Adrenal gland (tissue), 12 donors: Measurements from ENCODE around the gene MYH9. TPM values are rescaled to one million over a fixed set of nuclear protein-coding genes. Genes with fewer than 3 reads are reported as not detected.
A peak's percentile ranks its signal among the peaks of the same experiment; 100 is the strongest.

Source experiments
- DNase-seq, 7 donors: peaks; one replicate each; pipeline ENCODE4 v3.0.0-alpha.2; 2019 to 2020
- H3K27ac ChIP-seq, 5 donors: fragments of 200-600 bp; sonication (generic) in 4 of 5; 1 replicate in 3 of 5; 2 replicates in 2 of 5; pipeline versions ENCODE4 v1.5.1 to v1.8.0; 2016 to 2020; ENCODE audit warnings: mild to moderate bottlenecking in 1 of 5
- H3K27me3 ChIP-seq: fragments of 200-600 bp; 2 replicates; pipeline ENCODE4 v1.8.0; 2021
- H3K36me3 ChIP-seq, 2 donors: fragments of 200-600 bp; replicated peaks in 1 of 2; 1 replicate in 1 of 2; 2 replicates in 1 of 2; pipeline versions ENCODE4 v1.5.1 to v1.8.0; 2018 to 2022
- H3K4me1 ChIP-seq, 2 donors: fragments of 200-600 bp; replicated peaks in 1 of 2; 1 replicate in 1 of 2; 2 replicates in 1 of 2; pipeline versions ENCODE4 v1.5.1 to v1.8.0; 2018 to 2021
- H3K4me3 ChIP-seq, 4 donors: fragments of 200-600 bp; sonication (generic) in 3 of 4; one replicate each; pipeline ENCODE4 v1.5.1; 2016 to 2018
- H3K9me3 ChIP-seq, 3 donors: fragments of 200-600 bp; sonication (generic) in 1 of 3; replicated peaks in 1 of 3; 1 replicate in 2 of 3; 2 replicates in 1 of 3; pipeline versions ENCODE4 v1.5.1 to v1.8.0; 2016 to 2021
- POLR2A ChIP-seq, 2 donors: fragments of 450-650 bp; IDR thresholded peaks; one replicate each; pipeline ENCODE4 v1.6.1; 2017; ENCODE audit warnings: antibody characterized with exemption in 2 of 2, mild to moderate bottlenecking in 2 of 2, moderate library complexity in 1 of 2
- WGBS, 4 donors: extraction: QIAGEN DNeasy Blood & Tissue Kit in 2 of 4; methylation state at CpG; one replicate each; pipeline versions ENCODE4 v1.1.5 to v1.1.7; 2013 to 2017; 5-methylcytosine and 5-hydroxymethylcytosine counted together
- intact Hi-C, 2 donors: fragments of 100-400 bp; cut with DNase I; formaldehyde crosslinking; loops; one replicate each; pipeline versions ENCODE4 v1.14.1 to v1.15.0; 2022 to 2023
- polyA plus RNA-seq, 3 donors: library from polyadenylated mRNA; stranded (reverse); fragments of 200-250 nt in 2 of 3; fragments of 350-450 nt in 1 of 3; fragmentation: Illumina TruSeq in 1 of 3; extraction: RNeasy Lipid Tissue Mini Kit (QIAGEN cat#74804) in 1 of 3; gene quantifications; one replicate each; pipeline ENCODE4 v1.2.3, GENCODE V29; 2013 to 2014
- total RNA-seq, 9 donors: library from RNA; depleted of rRNA in 4 of 9; stranded (reverse); fragments of >200 nt in 4 of 9; fragments of 120-200 nt in 1 of 9; fragmentation: NEBNext Ultra II Directional in 1 of 9; extraction: Animal tissue kit (Norgen Biotek cat#: 25700) in 1 of 9; gene quantifications; one replicate each; pipeline versions ENCODE4 v1.1.0 to v1.2.4, GENCODE V29; 2013 to 2023
- TF ChIP-seq, protein P1 (sequence below), 6 experiments: fragments of 450-650 bp in 4 of 6; fragments of 200-600 bp in 2 of 6; sonication (generic) in 1 of 6; IDR thresholded peaks; 1 replicate in 5 of 6; 2 replicates in 1 of 6; pipeline versions ENCODE4 v1.5.1 to v1.8.0; 2016 to 2021; ENCODE audit warnings: antibody characterized with exemption in 6 of 6, mild to moderate bottlenecking in 2 of 6, moderate library complexity in 1 of 6
- donor health status: healthy with polysubstance abuse.
- donor health status: Bipolar disorder and iron deficiency.
- donor health status: DM: yes; HTN: yes; CAD: no.
- donor health status: DM: no; HTN: no; CAD: no.
- donor health status: DM: no; HTN: no; CAD: no.
- donor health status: DM: yes; HTN: yes; CAD: no.

MYH9 gene
- total and polyA plus RNA-seq, 12 donors, result 96.2 to 427 (median 319) TPM

DNA sequence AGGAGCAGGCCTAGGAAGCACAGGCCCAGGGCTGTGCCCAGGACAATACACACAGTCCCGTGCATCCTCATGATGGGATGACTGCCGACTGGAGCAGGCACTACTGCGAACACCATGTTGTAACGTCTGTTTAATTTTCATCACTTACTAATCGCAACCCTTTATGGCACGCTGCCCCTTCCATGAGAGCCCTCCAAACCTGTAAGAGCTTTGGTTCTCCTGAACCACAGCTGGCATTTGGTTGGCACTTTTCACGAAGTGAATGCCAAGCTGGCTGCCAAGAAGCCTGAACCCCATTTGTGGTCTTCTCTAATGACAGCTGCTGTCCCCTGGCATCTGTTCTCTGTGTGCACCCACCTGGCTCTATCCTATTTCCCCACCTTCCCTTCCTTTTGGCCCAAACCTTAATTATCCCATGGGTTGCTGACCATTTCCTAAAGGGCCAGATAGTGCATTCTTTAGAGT is 98.3 kb downstream of the MYH9 start:
- Histone ChIP-seq H3K4me1 (peaks cover 12 to 19% of the 10 kb centered on the region in 2 donors), H3K4me3 (no peak overlapping the region), H3K27ac (no peak overlapping the region), H3K27me3 (no peaks in the 10 kb centered on the region), H3K36me3 (peaks cover 0 to 85% of the 10 kb centered on the region in 2 donors), H3K9me3 (no peaks in the 10 kb centered on the region)
- WGBS, 4 donors, result 87 to 95% (median 89%) methylated on average over 6 to 7 of the region's 7 CpGs
- no peak for DNase-seq
- intact Hi-C loops, result loop anchor here in 1 of 2 donors (10.0 kb wide), 1 partner anchor 95 kb away; no protein-coding TSS in a partner anchor
- TF ChIP-seq, protein P1, sequence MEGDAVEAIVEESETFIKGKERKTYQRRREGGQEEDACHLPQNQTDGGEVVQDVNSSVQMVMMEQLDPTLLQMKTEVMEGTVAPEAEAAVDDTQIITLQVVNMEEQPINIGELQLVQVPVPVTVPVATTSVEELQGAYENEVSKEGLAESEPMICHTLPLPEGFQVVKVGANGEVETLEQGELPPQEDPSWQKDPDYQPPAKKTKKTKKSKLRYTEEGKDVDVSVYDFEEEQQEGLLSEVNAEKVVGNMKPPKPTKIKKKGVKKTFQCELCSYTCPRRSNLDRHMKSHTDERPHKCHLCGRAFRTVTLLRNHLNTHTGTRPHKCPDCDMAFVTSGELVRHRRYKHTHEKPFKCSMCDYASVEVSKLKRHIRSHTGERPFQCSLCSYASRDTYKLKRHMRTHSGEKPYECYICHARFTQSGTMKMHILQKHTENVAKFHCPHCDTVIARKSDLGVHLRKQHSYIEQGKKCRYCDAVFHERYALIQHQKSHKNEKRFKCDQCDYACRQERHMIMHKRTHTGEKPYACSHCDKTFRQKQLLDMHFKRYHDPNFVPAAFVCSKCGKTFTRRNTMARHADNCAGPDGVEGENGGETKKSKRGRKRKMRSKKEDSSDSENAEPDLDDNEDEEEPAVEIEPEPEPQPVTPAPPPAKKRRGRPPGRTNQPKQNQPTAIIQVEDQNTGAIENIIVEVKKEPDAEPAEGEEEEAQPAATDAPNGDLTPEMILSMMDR (IDR thresholded peaks at IDR 0.05), result no peak
- no peak for TF ChIP-seq POLR2A (IDR thresholded peaks at IDR 0.05)

DNA sequence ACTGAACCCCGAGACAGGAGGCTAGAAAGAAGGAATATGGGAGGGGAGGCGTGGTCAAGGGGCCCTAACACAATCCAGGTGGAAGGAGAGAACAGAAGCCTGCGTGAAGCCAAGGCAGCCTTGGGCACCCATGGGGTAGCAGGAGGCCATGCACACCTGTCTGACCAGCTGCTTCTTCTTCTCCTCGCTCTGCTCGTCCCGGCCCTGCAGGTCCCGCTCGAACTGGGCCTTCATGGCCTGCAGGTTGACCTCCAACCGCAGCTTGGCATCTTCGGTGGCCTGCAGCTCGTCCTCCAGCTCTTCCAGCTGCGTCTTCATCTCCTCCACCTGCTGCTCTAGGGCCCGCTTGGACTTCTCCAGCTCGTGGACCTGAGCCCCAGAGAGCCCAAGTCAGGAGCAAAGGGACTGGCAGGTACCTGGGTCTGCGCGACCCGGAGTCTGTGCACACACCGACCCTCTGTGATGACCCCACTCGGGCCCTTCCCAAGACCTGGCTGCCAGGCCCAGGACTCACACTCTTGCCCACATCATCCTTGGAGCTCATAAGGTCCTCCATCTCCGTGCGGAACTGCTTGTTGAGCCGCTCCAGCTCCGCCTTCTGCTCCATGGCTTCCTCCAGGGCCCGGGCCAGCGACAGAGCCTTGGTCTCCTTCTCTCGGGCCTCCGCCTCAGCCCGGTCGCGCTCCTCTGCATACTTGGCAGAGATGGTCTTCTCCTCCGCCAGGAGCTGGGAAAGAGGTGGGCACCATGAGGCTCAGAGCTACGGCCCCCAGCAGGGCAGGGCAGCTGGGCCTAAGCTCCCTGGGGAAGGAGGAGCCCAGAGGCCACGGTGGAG is 99.0 kb downstream of the MYH9 start:
- Histone ChIP-seq H3K27ac (no peak overlapping the region), H3K27me3 (no peaks in the 10 kb centered on the region), H3K4me1 (peaks cover 12 to 19% of the 10 kb centered on the region in 2 donors), H3K36me3 (peaks cover 0 to 85% of the 10 kb centered on the region in 2 donors), H3K9me3 (no peaks in the 10 kb centered on the region), H3K4me3 (no peak overlapping the region)
- WGBS, 4 donors, result 90 to 93% (median 92%) methylated on average over 30 to 33 of the region's 33 CpGs
- TF ChIP-seq POLR2A (IDR thresholded peaks at IDR 0.05), result no peak
- TF ChIP-seq, protein P1 (IDR thresholded peaks at IDR 0.05), result no peak
- intact Hi-C loops, result loop anchor here in 1 of 2 donors (10.0 kb wide), 1 partner anchor 94 kb away; no protein-coding TSS in a partner anchor
- DNase-seq, result peak in 1 of 7 donors; percentile 24

DNA sequence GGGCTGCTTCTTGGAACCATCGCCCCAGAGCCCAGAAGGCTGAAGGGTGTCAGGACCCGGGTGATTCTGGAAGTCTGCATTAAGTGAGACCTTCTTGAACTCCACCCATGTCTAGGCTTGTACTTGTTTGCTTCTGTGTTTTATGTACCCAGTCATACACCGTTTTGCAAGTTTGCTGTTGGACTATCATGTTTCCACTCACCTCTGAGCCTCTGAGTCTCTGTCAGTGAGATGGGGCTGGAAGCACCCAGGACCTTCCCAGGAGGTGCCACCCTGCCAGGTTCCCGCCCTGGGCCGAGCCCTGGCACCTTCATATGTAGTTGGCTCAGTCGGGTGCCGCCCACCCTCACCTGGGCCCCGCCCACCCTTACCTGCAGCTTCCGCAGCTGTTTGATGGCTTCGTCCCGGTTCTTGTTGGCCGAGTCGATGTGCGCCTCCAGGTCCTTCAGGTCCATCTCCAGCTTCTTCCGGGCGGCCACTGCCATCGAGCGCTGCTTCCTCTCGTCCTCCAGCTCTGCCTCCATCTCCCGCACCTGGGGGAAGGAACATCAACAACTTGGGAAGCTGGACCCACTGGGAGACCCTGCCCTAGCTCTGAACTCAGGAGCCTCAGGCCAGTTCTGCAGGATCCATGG is 99.8 kb downstream of the MYH9 start:
- WGBS, 4 donors, result 84 to 93% (median 91%) methylated on average over 10 to 20 of the region's 20 CpGs
- DNase-seq, result peak in 1 of 7 donors; percentile 16
- Histone ChIP-seq H3K9me3 (no peaks in the 10 kb centered on the region), H3K36me3 (peaks cover 0 to 85% of the 10 kb centered on the region in 2 donors), H3K4me3 (no peak overlapping the region), H3K27me3 (no peaks in the 10 kb centered on the region), H3K27ac (no peak overlapping the region), H3K4me1 (peaks cover 12 to 19% of the 10 kb centered on the region in 2 donors)
- intact Hi-C loops, result loop anchor here in 1 of 2 donors (10.0 kb wide), 1 partner anchor 93 kb away; no protein-coding TSS in a partner anchor
- TF ChIP-seq, protein P1 (IDR thresholded peaks at IDR 0.05), result no peak
- TF ChIP-seq POLR2A (IDR thresholded peaks at IDR 0.05), result no peak
